AG04449 (cell line): ENCODE data around the gene KLHL15.
"Not testable (repeated sequence)": the region's sequence is repeated elsewhere in the genome, so short reads cannot be mapped to it uniquely, and the experiment has no call there.

Source experiments
- CTCF ChIA-PET: fragments of 350-600 bp; formaldehyde crosslinking; extraction: SDS; loops from one replicate; lab custom pipeline; 2021; ENCODE audit warnings: antibody characterized with exemption; lab: Yijun Ruan, JAX
- POLR2A ChIA-PET: fragments of 400-600, 350-600 bp; formaldehyde crosslinking; extraction: SDS; loops from one replicate; lab custom pipeline; 2020; ENCODE audit warnings: antibody characterized with exemption, inconsistent platforms; lab: Yijun Ruan, JAX
- DNase-seq: peaks from one replicate; pipeline ENCODE4 v3.0.0-alpha.2; 2010; ENCODE audit warnings: low read depth, low spot score
- H3K4me3 ChIP-seq: 2 replicates; pipeline ENCODE4 v1.5.1; 2011; ENCODE audit warnings: low read depth, mild to moderate bottlenecking, control low read depth, low read length
- CTCF ChIP-seq: IDR thresholded peaks from one replicate; pipeline ENCODE4 v1.5.1; 2011; ENCODE audit warnings: mild to moderate bottlenecking, moderate library complexity, low read length, control low read depth, inconsistent platforms; ENCODE audit not compliant: insufficient read depth; ENCODE audit errors: missing control alignments

Gene KLHL15

DNA sequence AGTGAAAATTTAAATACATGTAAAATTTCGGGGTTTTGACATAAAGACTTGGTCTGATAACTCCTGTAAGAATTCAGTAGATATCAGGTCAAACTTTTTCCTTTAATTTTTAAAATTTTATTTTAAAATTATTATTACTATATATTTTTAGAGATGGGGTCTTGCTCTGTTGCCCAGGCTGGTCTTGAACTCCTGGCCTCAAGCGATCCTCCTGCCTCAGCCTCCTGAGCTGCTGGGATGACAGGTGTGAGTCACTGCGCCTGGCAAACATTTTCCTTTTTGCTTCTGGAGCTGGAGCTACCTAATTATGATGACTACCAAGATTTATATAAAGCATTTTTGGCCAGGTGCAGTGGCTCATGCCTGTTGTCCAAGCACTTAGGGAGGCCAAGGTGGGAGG is 37.3 kb downstream of the KLHL15 start:
- TF ChIP-seq CTCF: no peak
- ChIA-PET CTCF (no interaction called here), POLR2A (no interaction called here)
- no peak for DNase-seq
- H3K4me3 ChIP-seq: no peak overlapping the region

GRCh38 chrX:23982891-23983290 is 44.1 kb downstream of the KLHL15 start:
- CTCF ChIA-PET: no interaction called here
- POLR2A ChIA-PET: no interaction called here
- H3K4me3 ChIP-seq: no peak overlapping the region
- TF ChIP-seq CTCF: no peak
- no peak for DNase-seq

DNA sequence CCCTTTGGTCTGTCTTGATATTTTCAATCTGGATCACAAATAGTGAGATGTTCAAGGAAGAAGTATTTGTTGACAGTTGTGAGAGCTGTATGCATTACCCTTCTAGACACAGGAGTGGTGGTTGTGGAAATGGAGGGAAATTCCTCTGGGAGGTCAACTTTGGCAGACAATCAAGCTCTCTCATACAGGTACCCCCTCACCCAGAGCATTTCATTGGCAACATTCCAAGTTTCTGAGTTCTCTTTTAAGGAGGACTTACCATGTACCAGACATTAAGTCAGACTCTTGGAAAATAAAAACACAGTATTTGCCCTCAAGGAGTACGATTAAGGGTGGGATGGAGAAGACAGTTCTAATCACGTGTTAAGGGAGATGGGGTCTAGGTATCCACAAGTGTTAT is 45.3 kb downstream of the KLHL15 start:
- CTCF ChIA-PET: interaction anchor here (0.7 kb wide), 1 partner anchor 12 kb away, joined by 4 read pairs; no protein-coding TSS in a partner anchor
- POLR2A ChIA-PET: no interaction called here
- no peak for DNase-seq
- no peak overlapping the region for H3K4me3 ChIP-seq
- TF ChIP-seq CTCF: no peak

DNA sequence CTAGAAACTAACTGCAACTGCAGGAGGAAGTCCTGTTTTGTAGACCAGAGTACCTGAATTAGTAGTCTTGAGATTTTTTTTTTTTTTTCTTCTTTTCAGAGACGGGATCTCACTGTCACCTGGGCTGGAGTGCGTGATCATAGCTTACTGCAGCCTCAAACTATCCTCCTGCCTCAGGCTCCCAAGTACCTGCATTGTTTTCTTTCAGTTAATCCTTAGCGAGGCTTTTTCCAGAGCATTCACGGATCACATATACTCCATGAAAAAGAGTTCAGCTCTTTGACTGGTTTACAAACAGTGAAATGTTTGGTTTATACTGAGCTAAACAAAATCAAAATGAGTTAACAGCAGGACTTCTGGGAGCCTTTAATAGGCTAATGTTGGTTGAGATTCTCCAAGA is 45.8 kb downstream of the KLHL15 start:
- H3K4me3 ChIP-seq: no peak overlapping the region
- no peak for TF ChIP-seq CTCF
- CTCF ChIA-PET: interaction anchor here (0.7 kb wide), 1 partner anchor 12 kb away, joined by 4 read pairs; no protein-coding TSS in a partner anchor
- DNase-seq: no peak
- POLR2A ChIA-PET: no interaction called here

GRCh38 chrX:23980011-23980441 is 47.0 kb downstream of the KLHL15 start:
- no peak for DNase-seq
- no peak for TF ChIP-seq CTCF
- POLR2A ChIA-PET: interaction anchor here (0.7 kb wide), 1 partner anchor 157 kb away, joined by 4 read pairs; no protein-coding TSS in a partner anchor

DNA sequence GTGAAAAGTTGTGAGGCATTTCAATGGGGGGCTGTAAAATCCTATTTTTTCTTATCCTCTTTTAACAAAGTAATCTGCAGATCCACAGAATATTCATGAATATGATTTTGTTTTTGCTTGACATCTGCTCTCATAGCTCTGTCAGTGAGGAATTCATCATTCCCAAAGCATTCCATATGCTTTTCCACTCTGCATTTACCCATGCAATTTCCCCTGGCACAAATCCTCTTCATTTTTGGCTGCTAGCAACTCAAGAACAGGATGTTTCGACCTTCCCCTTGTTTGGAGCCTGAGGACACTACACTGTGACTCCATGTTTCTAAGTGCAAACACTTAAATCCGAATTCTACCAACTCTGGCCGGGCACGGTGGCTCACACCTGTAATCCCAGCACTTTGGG is 48.5 kb downstream of the KLHL15 start:
- POLR2A ChIA-PET: no interaction called here
- TF ChIP-seq CTCF: no peak
- H3K4me3 ChIP-seq: no peak overlapping the region
- CTCF ChIA-PET: no interaction called here
- DNase-seq: no peak

More at GRCh38 chrX:23980011-23980441, 47.0 kb downstream of the KLHL15 start:
- H3K4me3 ChIP-seq: no peak overlapping the region
- CTCF ChIA-PET: no interaction called here

DNA sequence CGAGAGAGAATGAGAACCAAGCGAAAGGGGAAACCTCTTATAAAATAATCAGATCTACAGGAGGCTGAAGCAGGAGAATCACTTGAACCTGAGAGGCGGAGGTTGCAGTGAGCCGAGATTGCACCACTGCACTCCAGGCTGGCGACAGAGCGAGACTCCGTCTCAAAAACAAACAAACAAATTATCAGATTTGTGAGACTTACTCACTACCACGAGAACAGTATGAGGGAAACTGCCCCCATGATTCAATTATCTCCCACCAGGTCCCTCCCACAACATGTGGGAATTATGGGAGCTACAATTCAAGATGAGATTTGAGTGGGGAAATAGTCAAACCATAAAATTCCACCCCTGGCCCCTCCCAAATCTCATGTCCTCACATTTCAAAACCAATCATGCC is 61.4 kb downstream of the KLHL15 start:
- POLR2A ChIA-PET, DNase-seq, H3K4me3 ChIP-seq, CTCF ChIA-PET: not testable (repeated sequence)
